ENCODE data around the gene CDKL1. TPM values are rescaled to one million over a fixed set of nuclear protein-coding genes. Genes with fewer than 3 reads are reported as not detected.

The CDKL1 gene
- total RNA-seq, 1 donor from 2014 or later = 5.9 TPM

GRCh38 chr14:50389668-50390441 is 6.8 kb downstream of the CDKL1 start:
- intact Hi-C loops (cut with micrococcal nuclease) = no loop called here
- Mint-ChIP-seq H3K27ac (no peak overlapping the region), H3K4me1 (peaks cover 16% of the 10 kb centered on the region), H3K36me3 (ENCODE audit: low read depth) (no peaks in the 10 kb centered on the region), H3K4me3 (no peak overlapping the region), H3K9me3 (no peaks in the 10 kb centered on the region), H3K27me3 (no peaks in the 10 kb centered on the region)
- ATAC-seq (ENCODE audit: low read depth) = no peak
- no peak for DNase-seq
- POLR2A ChIA-PET = no interaction called here
- CTCF ChIA-PET = no interaction called here
- TF ChIP-seq CTCF (IDR thresholded peaks at IDR 0.05) = no peak

GRCh38 chr14:50388256-50388931 is 8.3 kb downstream of the CDKL1 start:
- Mint-ChIP-seq H3K9me3 (no peaks in the 10 kb centered on the region), H3K27ac (no peak overlapping the region), H3K4me3 (no peak overlapping the region), H3K36me3 (ENCODE audit: low read depth) (no peaks in the 10 kb centered on the region), H3K4me1 (peaks cover 3% of the 10 kb centered on the region), H3K27me3 (no peaks in the 10 kb centered on the region)
- ChIA-PET CTCF (no interaction called here), POLR2A (no interaction called here)
- DNase-seq (no peak), ATAC-seq (ENCODE audit: low read depth) (no peak)
- no peak for TF ChIP-seq CTCF (IDR thresholded peaks at IDR 0.05)
- intact Hi-C loops (cut with micrococcal nuclease) = no loop called here

- H3K36me3 Mint-ChIP-seq (ENCODE audit: low read depth) = no peaks in the 10 kb centered on the region
- no peak for TF ChIP-seq CTCF (IDR thresholded peaks at IDR 0.05)
- POLR2A ChIA-PET = interaction anchor here (0.7 kb wide), 1 partner anchor 9 kb away, joined by 5 read pairs; no protein-coding TSS in a partner anchor
- no peak for DNase-seq
- no peak overlapping the region for H3K4me3 Mint-ChIP-seq
- intact Hi-C loops (cut with micrococcal nuclease) = no loop called here
- H3K27ac Mint-ChIP-seq = no peak overlapping the region
- ATAC-seq (ENCODE audit: low read depth) = no peak
- no peaks in the 10 kb centered on the region for H3K9me3 Mint-ChIP-seq
- H3K4me1 Mint-ChIP-seq = no peaks in the 10 kb centered on the region
- H3K27me3 Mint-ChIP-seq = no peaks in the 10 kb centered on the region
- CTCF ChIA-PET = no interaction called here
These were observed 9.1 kb downstream of the CDKL1 start for GRCh38 chr14:50387548-50387947.

- Mint-ChIP-seq H3K27ac (no peak overlapping the region), H3K9me3 (no peaks in the 10 kb centered on the region), H3K4me1 (no peaks in the 10 kb centered on the region), H3K27me3 (no peaks in the 10 kb centered on the region), H3K36me3 (ENCODE audit: low read depth) (no peaks in the 10 kb centered on the region), H3K4me3 (no peak overlapping the region)
- TF ChIP-seq CTCF (IDR thresholded peaks at IDR 0.05) = no peak
- POLR2A ChIA-PET = no interaction called here
- no peak for ATAC-seq (ENCODE audit: low read depth)
- intact Hi-C loops (cut with micrococcal nuclease) = no loop called here
- CTCF ChIA-PET = no interaction called here
- DNase-seq = no peak
These were observed 13.0 kb downstream of the CDKL1 start for GRCh38 chr14:50383618-50384225.

- Mint-ChIP-seq H3K27me3 (no peaks in the 10 kb centered on the region), H3K4me3 (no peak overlapping the region), H3K27ac (no peak overlapping the region), H3K9me3 (no peaks in the 10 kb centered on the region), H3K36me3 (ENCODE audit: low read depth) (no peaks in the 10 kb centered on the region), H3K4me1 (no peaks in the 10 kb centered on the region)
- POLR2A ChIA-PET = no interaction called here
- TF ChIP-seq CTCF (IDR thresholded peaks at IDR 0.05) = no peak
- intact Hi-C loops (cut with micrococcal nuclease) = no loop called here
- no peak for ATAC-seq (ENCODE audit: low read depth)
- no peak for DNase-seq
- CTCF ChIA-PET = no interaction called here
These were observed 14.8 kb downstream of the CDKL1 start for GRCh38 chr14:50381823-50382287.
